GM12872 (cell line): ENCODE data around the gene ATG13.
A peak's percentile ranks its signal among the peaks of the same experiment; 100 is the strongest.

ENCODE experiments used
- TF ChIP-seq, protein P1 (sequence below): IDR thresholded peaks from 3 replicates; pipeline ENCODE4 v1.5.1; 2011; ENCODE audit warnings: low read depth, mild to moderate bottlenecking, low read length, moderate library complexity; ENCODE audit not compliant: insufficient read depth

ATG13 gene

DNA sequence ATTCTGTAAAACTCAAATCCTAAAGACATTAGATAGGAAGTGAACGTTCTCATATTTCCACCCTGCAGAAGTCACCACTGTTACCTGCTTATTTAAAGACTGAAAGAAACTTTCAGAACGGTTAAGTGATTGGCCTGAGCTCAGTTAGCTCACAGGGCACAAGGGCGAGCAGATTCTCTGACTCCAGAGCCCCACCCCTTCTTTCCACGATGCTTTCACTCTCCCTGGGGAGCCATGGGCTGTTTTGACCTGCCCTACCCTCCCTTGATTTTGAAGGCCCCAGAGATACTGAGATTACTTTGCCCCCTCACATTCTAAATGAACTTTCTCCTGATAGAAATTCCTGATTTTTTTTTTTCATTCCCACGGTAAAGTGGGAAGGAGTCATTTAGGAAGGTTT lies 49.2 kb downstream of the ATG13 start:
- TF ChIP-seq, protein P1, sequence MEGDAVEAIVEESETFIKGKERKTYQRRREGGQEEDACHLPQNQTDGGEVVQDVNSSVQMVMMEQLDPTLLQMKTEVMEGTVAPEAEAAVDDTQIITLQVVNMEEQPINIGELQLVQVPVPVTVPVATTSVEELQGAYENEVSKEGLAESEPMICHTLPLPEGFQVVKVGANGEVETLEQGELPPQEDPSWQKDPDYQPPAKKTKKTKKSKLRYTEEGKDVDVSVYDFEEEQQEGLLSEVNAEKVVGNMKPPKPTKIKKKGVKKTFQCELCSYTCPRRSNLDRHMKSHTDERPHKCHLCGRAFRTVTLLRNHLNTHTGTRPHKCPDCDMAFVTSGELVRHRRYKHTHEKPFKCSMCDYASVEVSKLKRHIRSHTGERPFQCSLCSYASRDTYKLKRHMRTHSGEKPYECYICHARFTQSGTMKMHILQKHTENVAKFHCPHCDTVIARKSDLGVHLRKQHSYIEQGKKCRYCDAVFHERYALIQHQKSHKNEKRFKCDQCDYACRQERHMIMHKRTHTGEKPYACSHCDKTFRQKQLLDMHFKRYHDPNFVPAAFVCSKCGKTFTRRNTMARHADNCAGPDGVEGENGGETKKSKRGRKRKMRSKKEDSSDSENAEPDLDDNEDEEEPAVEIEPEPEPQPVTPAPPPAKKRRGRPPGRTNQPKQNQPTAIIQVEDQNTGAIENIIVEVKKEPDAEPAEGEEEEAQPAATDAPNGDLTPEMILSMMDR = no peak

DNA sequence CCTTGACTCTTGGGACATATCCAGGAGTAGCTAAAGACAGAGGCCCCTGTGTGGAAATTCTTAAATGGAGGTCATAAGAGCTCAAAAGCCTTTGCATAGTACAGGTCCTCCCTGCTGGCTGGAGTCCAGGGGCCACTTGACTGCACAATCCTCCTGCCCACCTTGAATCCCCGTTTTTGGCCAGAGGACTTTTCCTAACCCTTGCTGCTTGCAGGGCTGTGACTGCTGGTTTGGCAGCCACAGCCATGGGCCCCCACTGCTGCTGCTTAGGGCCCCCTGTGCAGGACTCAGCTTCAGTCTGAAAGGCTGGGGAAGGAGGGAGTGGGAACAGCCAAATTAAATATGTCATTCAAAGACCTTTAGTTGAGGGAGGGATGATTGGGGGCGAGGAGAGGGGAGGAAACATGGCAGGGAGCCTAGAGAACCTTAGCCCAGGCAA lies 49.7 kb downstream of the ATG13 start:
- TF ChIP-seq, protein P1 = no peak

DNA sequence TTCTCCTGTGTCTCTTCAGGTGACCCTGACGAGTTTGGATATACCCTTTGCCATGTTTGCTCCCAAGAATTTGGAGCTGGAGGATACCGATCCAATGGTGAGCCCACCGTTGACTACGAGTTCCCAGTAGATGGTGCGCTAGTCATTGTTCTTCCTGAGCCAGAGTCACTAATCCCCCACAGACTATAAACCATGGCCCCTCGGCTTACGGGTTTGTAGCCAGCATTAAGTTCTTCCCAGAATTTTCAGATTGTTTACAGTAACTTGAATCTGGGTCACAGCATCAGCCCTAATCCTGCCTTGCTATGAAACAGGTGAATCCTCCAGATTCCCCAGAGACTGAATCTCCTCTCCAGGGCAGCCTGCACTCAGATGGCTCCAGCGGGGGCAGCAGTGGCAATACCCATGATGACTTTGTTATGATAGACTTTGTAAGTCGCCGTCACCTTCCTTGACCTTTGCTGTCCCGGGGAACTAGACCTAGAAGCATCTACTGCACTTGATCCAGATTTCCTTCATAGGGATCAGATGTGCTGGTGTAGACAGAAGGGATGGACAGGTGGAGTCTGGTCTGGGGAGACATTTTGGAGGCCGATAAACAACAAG lies 51.2 kb downstream of the ATG13 start:
- TF ChIP-seq, protein P1 = no peak

DNA sequence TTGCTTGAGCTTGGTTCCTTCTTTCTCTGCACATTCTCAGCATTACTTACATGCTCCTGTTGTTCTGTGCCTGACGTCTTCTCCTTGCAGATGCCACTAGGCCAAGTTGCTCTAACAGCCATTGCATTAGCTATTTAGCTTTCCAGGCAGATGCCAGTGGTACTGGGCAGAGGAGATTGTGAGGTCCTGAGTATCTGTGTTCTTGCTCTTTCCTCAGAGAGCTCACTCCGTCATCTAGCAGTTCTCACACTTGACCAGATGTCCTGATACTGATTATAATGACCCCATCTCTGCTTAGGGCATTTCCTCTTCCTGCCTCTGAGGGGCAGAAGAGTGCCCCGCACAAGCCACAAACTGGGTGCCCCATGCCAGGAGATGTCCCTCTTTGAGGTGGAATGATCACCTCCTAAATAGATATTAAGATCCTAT lies 52.4 kb downstream of the ATG13 start:
- TF ChIP-seq, protein P1 = peak; percentile 47

DNA sequence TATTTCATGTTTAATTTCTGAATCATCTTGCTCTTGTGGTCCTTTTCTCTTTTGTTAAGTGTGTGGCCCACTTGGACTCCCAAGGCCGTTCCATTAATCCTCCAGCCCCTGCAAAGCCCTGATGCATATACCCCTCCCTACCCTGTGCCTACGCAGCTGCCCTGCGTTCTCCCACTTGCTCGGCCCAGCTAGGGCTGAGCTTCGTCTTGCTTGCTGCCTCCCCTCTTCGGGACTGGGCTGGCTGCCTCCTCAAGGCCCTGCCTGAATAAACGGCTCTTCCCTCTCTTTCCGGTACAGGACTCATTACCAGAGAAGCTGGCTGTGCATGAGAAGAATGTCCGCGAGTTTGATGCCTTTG lies 54.6 kb downstream of the ATG13 start:
- TF ChIP-seq, protein P1 = no peak

DNA sequence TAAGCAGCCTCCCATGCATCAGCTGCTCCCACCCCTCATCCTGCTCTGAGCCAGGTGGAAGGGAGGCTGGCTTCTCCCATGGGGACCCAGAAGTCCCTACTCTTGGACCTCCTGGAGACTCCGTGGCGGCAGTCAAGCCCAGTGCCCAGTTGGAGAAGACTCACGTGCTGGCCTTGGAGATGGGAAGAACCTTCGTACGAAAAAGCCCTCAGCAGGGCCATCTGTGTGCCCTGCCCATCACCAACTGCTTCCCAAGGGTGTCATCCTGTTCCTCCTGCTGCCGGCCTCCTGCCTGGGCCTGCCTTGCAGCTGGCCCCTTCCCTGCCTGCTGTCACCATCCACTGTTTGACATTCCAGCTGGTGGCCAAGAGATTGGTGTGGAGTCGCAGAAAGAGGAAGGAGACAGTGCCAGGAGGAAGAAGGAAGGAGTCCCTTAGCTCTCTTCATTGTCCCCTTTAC lies 55.1 kb downstream of the ATG13 start:
- TF ChIP-seq, protein P1 = no peak

DNA sequence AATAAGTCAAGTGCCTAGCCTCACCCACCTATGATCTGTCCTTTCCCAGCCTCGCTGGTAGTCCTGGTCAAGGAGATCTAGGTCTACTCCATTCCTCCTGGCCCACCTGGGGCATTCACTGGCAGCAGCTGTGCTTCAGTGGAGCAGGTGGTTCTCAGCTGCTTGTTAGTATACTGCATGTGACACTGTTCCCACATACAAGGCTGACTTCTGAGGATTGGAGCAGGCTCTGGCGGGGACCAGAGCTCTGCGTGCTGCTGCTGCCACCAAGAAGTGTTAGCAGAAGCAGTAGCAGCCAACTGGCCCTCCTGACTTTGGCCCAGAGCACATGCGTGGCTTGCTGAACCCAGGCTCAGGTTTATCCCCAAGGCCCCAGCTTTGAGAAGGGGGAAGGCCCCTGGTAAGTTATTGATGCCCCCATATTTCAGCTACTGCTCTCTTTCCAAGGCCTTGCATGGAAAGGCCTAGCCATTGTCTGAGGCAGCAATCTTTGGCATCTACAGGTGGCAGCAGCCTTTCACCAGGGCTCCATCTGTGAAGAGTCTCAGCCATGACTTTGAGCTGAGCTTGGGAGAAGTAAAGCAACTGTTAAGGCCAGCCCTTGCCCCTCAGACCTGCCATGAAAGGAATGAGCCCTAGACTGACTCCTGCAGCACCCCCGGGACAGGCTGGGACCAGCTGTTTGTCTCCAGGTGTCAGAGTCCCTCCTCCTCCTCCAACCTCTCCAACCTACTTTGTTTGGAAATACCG lies 56.5 kb downstream of the ATG13 start:
- TF ChIP-seq, protein P1 = no peak
